Fibroblast of skin of back (primary cell): ENCODE measurements around the gene SYNE4.

Experiments
- DNase-seq: peaks from one replicate; pipeline ENCODE4 v3.0.0-alpha.2; 2013

SYNE4 gene

DNA sequence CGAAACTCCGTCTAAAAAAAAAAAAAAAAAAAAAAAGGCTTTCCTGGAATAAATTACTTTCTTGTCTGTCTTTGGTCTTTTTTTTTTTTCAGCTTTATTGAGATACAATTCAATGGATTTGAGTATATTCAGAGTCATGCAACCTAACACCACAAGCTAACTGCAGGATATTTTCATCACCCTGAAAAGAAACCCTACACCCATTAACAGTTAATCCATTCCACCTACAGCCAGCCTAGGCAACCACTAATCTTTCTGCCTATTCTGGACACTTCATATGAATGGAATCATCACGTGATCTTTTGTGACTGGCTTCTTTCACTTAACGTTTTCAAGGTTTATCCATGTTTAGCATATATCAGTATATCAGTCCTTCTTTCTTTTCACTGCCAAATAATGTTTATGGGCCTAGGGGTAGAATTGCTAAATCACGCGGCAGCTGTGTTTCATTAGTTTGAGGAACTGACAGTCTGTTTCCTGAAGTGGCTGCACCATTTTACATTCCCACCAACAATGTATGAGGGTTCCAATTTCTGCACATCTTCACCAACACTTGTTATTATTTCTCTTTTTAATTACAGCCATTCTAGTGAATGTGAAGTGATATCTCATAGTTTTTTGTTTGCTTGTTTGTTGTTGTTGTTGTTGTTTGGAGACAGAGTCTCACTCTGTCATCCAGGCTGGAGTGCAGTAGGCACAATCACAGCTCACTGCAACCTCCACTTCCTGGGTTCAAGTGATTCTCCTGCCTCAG is 52.6 kb downstream of the SYNE4 start:
- DNase-seq = no peak
